Osteoblast (primary cell): Measurements from ENCODE around the gene WDR46. TPM values are rescaled to one million over a fixed set of nuclear protein-coding genes. Genes with fewer than 3 reads are reported as not detected.

Source experiments
- DNase-seq: peaks from one replicate; pipeline ENCODE4 v3.0.0; 2011; ENCODE audit warnings: low spot score, mixed read lengths; ENCODE audit not compliant: insufficient read length; ENCODE audit errors: missing footprints
- H2AFZ ChIP-seq: 2 replicates; pipeline ENCODE4 v1.6.0; 2011; ENCODE audit warnings: mild to moderate bottlenecking, low read length
- H3K27ac ChIP-seq: 2 replicates; pipeline ENCODE4 v1.5.1; 2011; ENCODE audit warnings: mild to moderate bottlenecking, low read depth, low read length, moderate library complexity
- H3K27me3 ChIP-seq: 2 replicates; pipeline ENCODE4 v1.6.0; 2012; ENCODE audit warnings: mild to moderate bottlenecking, control low read depth, inconsistent platforms, low read length, moderate library complexity; ENCODE audit not compliant: insufficient read depth
- H3K36me3 ChIP-seq: 2 replicates; pipeline ENCODE4 v1.5.1; 2011; ENCODE audit warnings: mild to moderate bottlenecking, low read length, control low read depth, moderate library complexity; ENCODE audit not compliant: insufficient read depth
- H3K4me1 ChIP-seq: 2 replicates; pipeline ENCODE4 v1.5.1; 2011; ENCODE audit warnings: mild to moderate bottlenecking, low read length, control low read depth, moderate library complexity; ENCODE audit not compliant: insufficient read depth
- H3K4me2 ChIP-seq: 2 replicates; pipeline ENCODE4 v1.6.0; 2011; ENCODE audit warnings: mild to moderate bottlenecking, low read length; ENCODE audit not compliant: insufficient read depth
- H3K4me3 ChIP-seq: fragments of 200-600 bp; sonication (generic); 3 replicates; pipeline ENCODE4 v1.5.1; 2012; ENCODE audit warnings: mild to moderate bottlenecking, low read length, inconsistent platforms; ENCODE audit not compliant: insufficient read depth
- H3K79me2 ChIP-seq: 2 replicates; pipeline ENCODE4 v1.6.0; 2012; ENCODE audit warnings: mild to moderate bottlenecking, low read length, control low read depth, inconsistent platforms; ENCODE audit not compliant: insufficient read depth
- H3K9me3 ChIP-seq: 2 replicates; pipeline ENCODE4 v1.5.1; 2011; ENCODE audit warnings: low read depth, low read length, control low read depth
- H4K20me1 ChIP-seq: 2 replicates; pipeline ENCODE4 v1.6.0; 2012; ENCODE audit warnings: mild to moderate bottlenecking, low read length, control low read depth; ENCODE audit not compliant: insufficient read depth
- total RNA-seq: library from RNA; depleted of rRNA; stranded (reverse); fragments of >200 nt; gene quantifications from 2 replicates; pipeline ENCODE4 v1.2.3, GENCODE V29; 2012
- TF ChIP-seq, protein P1 (sequence below): IDR thresholded peaks from 2 replicates; pipeline ENCODE4 v1.5.1; 2011; ENCODE audit warnings: mild to moderate bottlenecking, low read depth, low read length, moderate library complexity; ENCODE audit errors: extremely low read depth

WDR46 gene
- total RNA-seq, 1 donor = 86.9 TPM

- TF ChIP-seq, protein P1, sequence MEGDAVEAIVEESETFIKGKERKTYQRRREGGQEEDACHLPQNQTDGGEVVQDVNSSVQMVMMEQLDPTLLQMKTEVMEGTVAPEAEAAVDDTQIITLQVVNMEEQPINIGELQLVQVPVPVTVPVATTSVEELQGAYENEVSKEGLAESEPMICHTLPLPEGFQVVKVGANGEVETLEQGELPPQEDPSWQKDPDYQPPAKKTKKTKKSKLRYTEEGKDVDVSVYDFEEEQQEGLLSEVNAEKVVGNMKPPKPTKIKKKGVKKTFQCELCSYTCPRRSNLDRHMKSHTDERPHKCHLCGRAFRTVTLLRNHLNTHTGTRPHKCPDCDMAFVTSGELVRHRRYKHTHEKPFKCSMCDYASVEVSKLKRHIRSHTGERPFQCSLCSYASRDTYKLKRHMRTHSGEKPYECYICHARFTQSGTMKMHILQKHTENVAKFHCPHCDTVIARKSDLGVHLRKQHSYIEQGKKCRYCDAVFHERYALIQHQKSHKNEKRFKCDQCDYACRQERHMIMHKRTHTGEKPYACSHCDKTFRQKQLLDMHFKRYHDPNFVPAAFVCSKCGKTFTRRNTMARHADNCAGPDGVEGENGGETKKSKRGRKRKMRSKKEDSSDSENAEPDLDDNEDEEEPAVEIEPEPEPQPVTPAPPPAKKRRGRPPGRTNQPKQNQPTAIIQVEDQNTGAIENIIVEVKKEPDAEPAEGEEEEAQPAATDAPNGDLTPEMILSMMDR = no peak
- Histone ChIP-seq H3K27me3 (peaks cover 22% of the 10 kb centered on the region), H3K36me3 (no peaks in the 10 kb centered on the region), H3K4me2 (no peak overlapping the region), H3K27ac (no peak overlapping the region), H3K4me1 (no peaks in the 10 kb centered on the region), H3K79me2 (no peaks in the 10 kb centered on the region), H3K4me3 (no peak overlapping the region), H2AFZ (no peak overlapping the region), H4K20me1 (no peaks in the 10 kb centered on the region), H3K9me3 (no peaks in the 10 kb centered on the region)
- no peak for DNase-seq
Observed at GRCh38 chr6:33236852-33237251, 52.2 kb downstream of the WDR46 start.

DNA sequence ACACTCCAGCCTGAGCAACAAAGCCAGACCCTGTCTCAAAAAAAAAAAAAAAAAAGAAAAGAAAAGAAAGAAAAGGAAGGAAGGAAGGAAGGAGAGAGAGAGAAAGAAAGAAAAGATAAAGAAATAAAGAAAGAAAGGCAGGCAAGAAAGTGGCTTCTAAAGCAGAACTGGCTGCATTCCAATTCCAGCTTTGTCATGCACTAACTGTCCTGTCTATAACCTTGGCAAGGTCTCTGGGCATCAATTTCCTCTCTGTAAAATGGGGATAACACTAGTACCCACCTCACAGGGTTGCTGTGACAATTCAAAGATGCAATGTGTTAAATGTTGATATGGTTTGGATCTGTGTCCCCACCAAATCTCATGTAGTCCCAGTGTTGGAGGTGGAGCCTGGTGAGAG lies 52.7 kb downstream of the WDR46 start:
- Histone ChIP-seq H3K27me3 (peaks cover 22% of the 10 kb centered on the region), H3K4me2 (no peak overlapping the region), H2AFZ (no peak overlapping the region), H3K9me3 (no peaks in the 10 kb centered on the region), H3K4me1 (no peaks in the 10 kb centered on the region), H4K20me1 (no peaks in the 10 kb centered on the region), H3K36me3 (no peaks in the 10 kb centered on the region), H3K79me2 (no peaks in the 10 kb centered on the region), H3K27ac (no peak overlapping the region), H3K4me3 (no peak overlapping the region)
- TF ChIP-seq, protein P1 = no peak
- no peak for DNase-seq

- Histone ChIP-seq H3K4me2 (no peak overlapping the region), H3K27me3 (peaks cover 21% of the 10 kb centered on the region), H3K9me3 (no peaks in the 10 kb centered on the region)
Observed at GRCh38 chr6:33235221-33235634, 53.8 kb downstream of the WDR46 start.

More at GRCh38 chr6:33235221-33235634, 53.8 kb downstream of the WDR46 start:
- H4K20me1 ChIP-seq = no peaks in the 10 kb centered on the region
- TF ChIP-seq, protein P1 = no peak
- H3K27ac ChIP-seq = no peak overlapping the region
- H3K36me3 ChIP-seq = no peaks in the 10 kb centered on the region
- no peaks in the 10 kb centered on the region for H3K79me2 ChIP-seq
- H3K4me3 ChIP-seq = no peak overlapping the region
- no peak overlapping the region for H2AFZ ChIP-seq
- H3K4me1 ChIP-seq = no peaks in the 10 kb centered on the region
- no peak for DNase-seq

Other genes starting within 250 kb of the WDR46 start
- gene HLA-DPA1, start 215.6 kb downstream of the WDR46 start, total RNA-seq = 5.4 and 30.4 TPM in 2 replicates
- gene HLA-DPB1, start 213.2 kb downstream of the WDR46 start, total RNA-seq = 8.7 and 12.4 TPM in 2 replicates
- 1.8 TPM in 2 replicates for gene COL11A2, start 96.8 kb downstream of the WDR46 start, total RNA-seq
- 19.2 and 20.9 TPM in 2 replicates for gene RXRB, start 88.6 kb downstream of the WDR46 start, total RNA-seq
- gene SLC39A7, start 88.4 kb downstream of the WDR46 start, total RNA-seq = 108 and 109 TPM in 2 replicates
- gene HSD17B8, start 84.6 kb downstream of the WDR46 start, total RNA-seq = 2.7 and 3.3 TPM in 2 replicates
- gene RING1, start 80.7 kb downstream of the WDR46 start, total RNA-seq = 34.0 and 34.2 TPM in 2 replicates
- 41.3 and 42.7 TPM in 2 replicates for gene VPS52, start 17.4 kb downstream of the WDR46 start, total RNA-seq
- gene RPS18, start 17.2 kb downstream of the WDR46 start, total RNA-seq = 1,994 and 2,278 TPM in 2 replicates
- gene B3GALT4, start 12.1 kb downstream of the WDR46 start, total RNA-seq = 3.8 and 4.3 TPM in 2 replicates
- 14.1 and 15.9 TPM in 2 replicates for gene PFDN6, start 362 bp upstream of the WDR46 start, total RNA-seq
- gene RGL2, start 9.7 kb upstream of the WDR46 start, total RNA-seq = 33.9 and 35.5 TPM in 2 replicates
- 90.2 and 92.6 TPM in 2 replicates for gene TAPBP, start 24.8 kb upstream of the WDR46 start, total RNA-seq
- 18.6 and 19.5 TPM in 2 replicates for gene ZBTB22, start 28.5 kb upstream of the WDR46 start, total RNA-seq
- 32.7 and 39.4 TPM in 2 replicates for gene DAXX, start 33.7 kb upstream of the WDR46 start, total RNA-seq
- gene KIFC1, start 102.6 kb upstream of the WDR46 start, total RNA-seq = 3.2 and 4.0 TPM in 2 replicates
- 25.9 and 30.8 TPM in 2 replicates for gene PHF1, start 121.8 kb upstream of the WDR46 start, total RNA-seq
- 89.3 and 122 TPM in 2 replicates for gene CUTA, start 128.9 kb upstream of the WDR46 start, total RNA-seq
- 6.9 and 8.8 TPM in 2 replicates for gene SYNGAP1, start 130.8 kb upstream of the WDR46 start, total RNA-seq
- gene ZBTB9, start 165.3 kb upstream of the WDR46 start, total RNA-seq = 4.1 and 4.7 TPM in 2 replicates